CD4-positive, alpha-beta T cell (primary cell): ENCODE data around the gene AP3B1. TPM values are rescaled to one million over a fixed set of nuclear protein-coding genes. Genes with fewer than 3 reads are reported as not detected.

Experiments
- ATAC-seq: fragments of 200-7000 bp; cut with Tn5 transposase; one replicate; pipeline ENCODE4 v1.10.0; 2022; ENCODE audit warnings: mild to moderate bottlenecking; ENCODE audit not compliant: poor library complexity
- CTCF ChIA-PET: fragments of 350-600 bp; sonication (Branson Sonifier 250); formaldehyde crosslinking; loops from one replicate; lab custom pipeline; 2021; ENCODE audit warnings: antibody characterized with exemption, inconsistent platforms; lab: Charles Lee
- POLR2A ChIA-PET: fragments of 350-600 bp; sonication (Branson Sonifier 250); formaldehyde crosslinking; loops from one replicate; lab custom pipeline; 2021; ENCODE audit warnings: antibody characterized with exemption, inconsistent platforms; lab: Charles Lee
- DNase-seq, 14 experiments: peaks; one replicate each; pipeline ENCODE4 v3.0.0-alpha.2; 2013 to 2020; ENCODE audit warnings: mixed read lengths in 2 of 14
- H3K27ac ChIP-seq, 2 donors: one replicate each; pipeline versions ENCODE4 v1.5.1 to v1.7.0; 2013; ENCODE audit warnings: low read length in 2 of 2, low read depth in 1 of 2, mild to moderate bottlenecking in 1 of 2
- H3K27me3 ChIP-seq, 2 experiments: 1 replicate in 1 of 2; 2 replicates in 1 of 2; pipeline versions ENCODE4 v1.6.1 to v1.7.0; 2013; ENCODE audit warnings: low read length in 2 of 2, control low read depth in 1 of 2, mild to moderate bottlenecking in 1 of 2, moderate library complexity in 1 of 2; ENCODE audit not compliant: insufficient read depth in 2 of 2, control insufficient read depth in 1 of 2
- H3K36me3 ChIP-seq: one replicate; pipeline ENCODE4 v1.6.1; 2013; ENCODE audit warnings: low read length, control low read depth; ENCODE audit not compliant: insufficient read depth
- H3K4me1 ChIP-seq: one replicate; pipeline ENCODE4 v1.6.1; 2013; ENCODE audit warnings: low read length, control low read depth; ENCODE audit not compliant: insufficient read depth
- H3K4me3 ChIP-seq: one replicate; pipeline ENCODE4 v1.5.1; 2013; ENCODE audit warnings: mild to moderate bottlenecking, low read length, moderate library complexity
- H3K9me3 ChIP-seq, 2 experiments: 1 replicate in 1 of 2; 2 replicates in 1 of 2; pipeline versions ENCODE4 v1.6.1 to v1.7.0; 2013; ENCODE audit warnings: low read length in 2 of 2, mild to moderate bottlenecking in 2 of 2, control low read depth in 1 of 2, moderate library complexity in 1 of 2; ENCODE audit not compliant: control insufficient read depth in 1 of 2, insufficient read depth in 1 of 2
- H3K27ac Mint-ChIP-seq: one replicate; pipeline ENCODE4 v1.8.0; 2020; ENCODE audit warnings: mixed read lengths
- H3K27me3 Mint-ChIP-seq: one replicate; pipeline ENCODE4 v1.8.0; 2021; ENCODE audit warnings: mixed read lengths
- H3K36me3 Mint-ChIP-seq: one replicate; pipeline ENCODE4 v1.8.0; 2021; ENCODE audit warnings: low read depth, mixed read lengths
- H3K4me1 Mint-ChIP-seq: one replicate; pipeline ENCODE4 v1.8.0; 2021; ENCODE audit warnings: low read depth, mixed read lengths
- H3K4me3 Mint-ChIP-seq: one replicate; pipeline ENCODE4 v1.8.0; 2020; ENCODE audit warnings: mild to moderate bottlenecking, mixed read lengths
- H3K9me3 Mint-ChIP-seq: one replicate; pipeline ENCODE4 v1.8.0; 2020; ENCODE audit warnings: mixed read lengths
- intact Hi-C, 2 experiments: fragments of 100-400 bp; cut with DNase I in 1 of 2; cut with micrococcal nuclease in 1 of 2; formaldehyde crosslinking; loops; one replicate each; pipeline versions ENCODE4 v1.15.1 to v1.9.0; 2023 to 2025; cut with DNase I, micrococcal nuclease
- total RNA-seq, 174 experiments: library from RNA in 2 of 174; stranded (reverse) in 2 of 174; gene quantifications; one replicate each; pipeline ENCODE4 v1.2.3 and lab custom pipeline; 2021 to 2026
- TF ChIP-seq, protein P1 (sequence below): fragments of 200-600 bp; IDR thresholded peaks from one replicate; pipeline ENCODE4 v1.8.0; 2022; ENCODE audit warnings: antibody characterized with exemption, mild to moderate bottlenecking

AP3B1 gene
- total RNA-seq, 2 experiments from 2014 or later: 24.5 to 24.6 TPM

GRCh38 chr5:78132507-78132906, 162.0 kb downstream of the AP3B1 start:
- POLR2A ChIA-PET: no interaction called here
- H3K36me3 ChIP-seq: peaks cover 14% of the 10 kb centered on the region
- H3K9me3 ChIP-seq: no peaks in the 10 kb centered on the region
- Mint-ChIP-seq H3K9me3 (no peaks in the 10 kb centered on the region), H3K27ac (no peak overlapping the region), H3K4me3 (no peak overlapping the region), H3K4me1 (no peaks in the 10 kb centered on the region), H3K36me3 (peaks cover 52% of the 10 kb centered on the region), H3K27me3 (no peaks in the 10 kb centered on the region)
- H3K4me1 ChIP-seq: no peaks in the 10 kb centered on the region
- no peak overlapping the region for H3K27ac ChIP-seq
- no peaks in the 10 kb centered on the region for H3K27me3 ChIP-seq
- CTCF ChIA-PET: interaction anchor here (1.1 kb wide), 1 partner anchor 8 kb away, joined by 3 read pairs; no protein-coding TSS in a partner anchor
- DNase-seq: no peak
- no peak overlapping the region for H3K4me3 ChIP-seq
- intact Hi-C loops: no loop called here
- no peak for ATAC-seq
- TF ChIP-seq, protein P1, sequence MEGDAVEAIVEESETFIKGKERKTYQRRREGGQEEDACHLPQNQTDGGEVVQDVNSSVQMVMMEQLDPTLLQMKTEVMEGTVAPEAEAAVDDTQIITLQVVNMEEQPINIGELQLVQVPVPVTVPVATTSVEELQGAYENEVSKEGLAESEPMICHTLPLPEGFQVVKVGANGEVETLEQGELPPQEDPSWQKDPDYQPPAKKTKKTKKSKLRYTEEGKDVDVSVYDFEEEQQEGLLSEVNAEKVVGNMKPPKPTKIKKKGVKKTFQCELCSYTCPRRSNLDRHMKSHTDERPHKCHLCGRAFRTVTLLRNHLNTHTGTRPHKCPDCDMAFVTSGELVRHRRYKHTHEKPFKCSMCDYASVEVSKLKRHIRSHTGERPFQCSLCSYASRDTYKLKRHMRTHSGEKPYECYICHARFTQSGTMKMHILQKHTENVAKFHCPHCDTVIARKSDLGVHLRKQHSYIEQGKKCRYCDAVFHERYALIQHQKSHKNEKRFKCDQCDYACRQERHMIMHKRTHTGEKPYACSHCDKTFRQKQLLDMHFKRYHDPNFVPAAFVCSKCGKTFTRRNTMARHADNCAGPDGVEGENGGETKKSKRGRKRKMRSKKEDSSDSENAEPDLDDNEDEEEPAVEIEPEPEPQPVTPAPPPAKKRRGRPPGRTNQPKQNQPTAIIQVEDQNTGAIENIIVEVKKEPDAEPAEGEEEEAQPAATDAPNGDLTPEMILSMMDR: no peak

GRCh38 chr5:78129597-78129996, 164.9 kb downstream of the AP3B1 start:
- POLR2A ChIA-PET: no interaction called here
- Histone ChIP-seq H3K27me3 (no peaks in the 10 kb centered on the region), H3K27ac (no peak overlapping the region), H3K4me1 (no peaks in the 10 kb centered on the region), H3K4me3 (no peak overlapping the region), H3K36me3 (peaks cover 18% of the 10 kb centered on the region), H3K9me3 (no peaks in the 10 kb centered on the region)
- TF ChIP-seq, protein P1: no peak
- no peak overlapping the region for H3K4me3 Mint-ChIP-seq
- no peak overlapping the region for H3K27ac Mint-ChIP-seq
- DNase-seq: no peak
- no peaks in the 10 kb centered on the region for H3K27me3 Mint-ChIP-seq
- no peaks in the 10 kb centered on the region for H3K4me1 Mint-ChIP-seq
- ATAC-seq: no peak
- peaks cover 55% of the 10 kb centered on the region for H3K36me3 Mint-ChIP-seq
- H3K9me3 Mint-ChIP-seq: peaks cover 2% of the 10 kb centered on the region
- CTCF ChIA-PET: no interaction called here
- intact Hi-C loops: no loop called here

- ATAC-seq (no peak), DNase-seq (no peak)
- ChIA-PET CTCF (no interaction called here), POLR2A (interaction anchor here (0.9 kb wide), 1 partner anchor 11 kb away, joined by 4 read pairs; no protein-coding TSS in a partner anchor)
- no peaks in the 10 kb centered on the region for H3K4me1 ChIP-seq
- no peaks in the 10 kb centered on the region for H3K27me3 ChIP-seq
- H3K36me3 ChIP-seq: peaks cover 20% of the 10 kb centered on the region
- TF ChIP-seq, protein P1: no peak
- Mint-ChIP-seq H3K27me3 (no peaks in the 10 kb centered on the region), H3K4me3 (no peak overlapping the region), H3K9me3 (peaks cover 2% of the 10 kb centered on the region), H3K4me1 (no peaks in the 10 kb centered on the region), H3K27ac (no peak overlapping the region), H3K36me3 (peaks cover 67% of the 10 kb centered on the region)
- no peak overlapping the region for H3K4me3 ChIP-seq
- peaks cover 0 to 3% of the 10 kb centered on the region in 2 experiments for H3K9me3 ChIP-seq
- intact Hi-C loops: no loop called here
- H3K27ac ChIP-seq: no peak overlapping the region
These were observed 166.6 kb downstream of the AP3B1 start for GRCh38 chr5:78127875-78128274.
